SKM-1 (cell line): ENCODE results near the gene ACSM6.

Experiments used
- DNase-seq: peaks from one replicate; lab custom pipeline; 2025; ENCODE audit not compliant: unreplicated experiment; lab: John Stamatoyannopoulos, UW

ACSM6 gene

GRCh38 chr10:95245425-95246055 lies 51.5 kb downstream of the ACSM6 start:
- no peak for DNase-seq

- DNase-seq, result peak; percentile 21
These were observed 52.6 kb downstream of the ACSM6 start for GRCh38 chr10:95246582-95247051.

- DNase-seq, result no peak
These were observed 53.3 kb downstream of the ACSM6 start for GRCh38 chr10:95247200-95247880.

GRCh38 chr10:95247881-95248583 lies 54.0 kb downstream of the ACSM6 start:
- no peak for DNase-seq

- no peak for DNase-seq
These were observed 55.0 kb downstream of the ACSM6 start for GRCh38 chr10:95248989-95249388.

- no peak for DNase-seq
These were observed 55.4 kb downstream of the ACSM6 start for GRCh38 chr10:95249467-95249866.

GRCh38 chr10:95250856-95251255 lies 56.8 kb downstream of the ACSM6 start:
- no peak for DNase-seq

- DNase-seq, result no peak
These were observed 59.0 kb downstream of the ACSM6 start for GRCh38 chr10:95253007-95253406.

GRCh38 chr10:95253686-95254085 lies 59.6 kb downstream of the ACSM6 start:
- no peak for DNase-seq

GRCh38 chr10:95254629-95255028 lies 60.6 kb downstream of the ACSM6 start:
- DNase-seq, result no peak

- DNase-seq, result no peak
These were observed 62.2 kb downstream of the ACSM6 start for GRCh38 chr10:95256268-95256667.

- DNase-seq, result no peak
These were observed 63.8 kb downstream of the ACSM6 start for GRCh38 chr10:95257849-95258248.

GRCh38 chr10:95260397-95260881 lies 66.4 kb downstream of the ACSM6 start:
- DNase-seq, result no peak

- DNase-seq, result no peak
These were observed 67.0 kb downstream of the ACSM6 start for GRCh38 chr10:95260909-95261552.

- DNase-seq, result no peak
These were observed 67.9 kb downstream of the ACSM6 start for GRCh38 chr10:95261926-95262325.

GRCh38 chr10:95262763-95263518 lies 68.9 kb downstream of the ACSM6 start:
- DNase-seq, result no peak

GRCh38 chr10:95263864-95264226 lies 69.8 kb downstream of the ACSM6 start:
- DNase-seq, result no peak

- no peak for DNase-seq
These were observed 70.4 kb downstream of the ACSM6 start for GRCh38 chr10:95264227-95265051.

GRCh38 chr10:95265572-95265971 lies 71.5 kb downstream of the ACSM6 start:
- no peak for DNase-seq

- peak; percentile 43 for DNase-seq
These were observed 72.6 kb downstream of the ACSM6 start for GRCh38 chr10:95266674-95267095.
